ENCODE results near the gene FRK. TPM values are rescaled to one million over a fixed set of nuclear protein-coding genes. Genes with fewer than 3 reads are reported as not detected.

FRK gene
- total and polyA plus RNA-seq, 7 donors = 0.16 to 6.5 (median 0.71) TPM

DNA sequence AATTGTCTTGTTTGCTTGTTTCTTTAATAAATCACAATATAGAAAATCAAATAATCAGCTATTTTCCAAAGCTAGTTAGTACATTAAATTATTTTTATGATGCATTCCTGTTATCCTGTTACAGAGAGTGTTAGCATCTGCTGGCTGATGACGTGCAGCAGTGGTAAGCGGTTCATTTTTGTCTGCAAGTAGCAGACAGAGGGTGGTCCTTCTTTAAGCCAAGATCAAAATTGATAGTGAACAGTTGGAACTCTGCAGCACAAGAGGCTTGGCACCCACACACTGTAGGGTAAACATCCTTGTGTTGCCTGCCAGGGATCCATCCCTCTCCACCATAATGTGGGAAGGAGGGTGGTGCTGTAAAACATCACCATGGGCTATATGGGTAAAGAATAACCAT is 158.3 kb downstream of the FRK start:
- no peak for DNase-seq

DNA sequence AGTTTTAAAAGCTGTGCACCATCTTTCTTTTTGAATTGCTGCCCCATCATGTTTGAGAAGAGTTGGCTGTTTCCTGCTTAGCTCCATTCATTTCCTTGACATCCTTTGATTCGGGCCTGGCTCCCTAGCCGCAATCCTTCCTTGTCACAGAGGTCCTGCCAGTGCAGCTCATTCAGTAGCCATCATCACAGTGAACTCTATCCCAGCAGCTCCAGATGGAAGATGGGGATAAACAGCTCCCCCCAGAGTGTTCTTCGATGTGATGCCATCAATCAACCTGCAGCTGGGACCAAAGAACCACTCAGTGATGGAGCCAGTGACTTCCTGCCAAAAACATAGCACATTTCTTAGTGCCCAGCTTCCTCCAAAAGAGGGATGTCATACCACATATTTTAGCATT is 158.8 kb downstream of the FRK start:
- intact Hi-C loops (cut with DNase I) = no loop called here
- WGBS, 2 donors = 62 to 79% methylated on average over 3 of the region's 3 CpGs
- H3K9me3 ChIP-seq = no peaks in the 10 kb centered on the region
- no peak overlapping the region for H3K27ac ChIP-seq
- no peaks in the 10 kb centered on the region for H3K36me3 ChIP-seq
- no peak for TF ChIP-seq EP300 (IDR thresholded peaks at IDR 0.05)
- no peak for TF ChIP-seq POLR2A (IDR thresholded peaks at IDR 0.05)
- TF ChIP-seq, protein P1, sequence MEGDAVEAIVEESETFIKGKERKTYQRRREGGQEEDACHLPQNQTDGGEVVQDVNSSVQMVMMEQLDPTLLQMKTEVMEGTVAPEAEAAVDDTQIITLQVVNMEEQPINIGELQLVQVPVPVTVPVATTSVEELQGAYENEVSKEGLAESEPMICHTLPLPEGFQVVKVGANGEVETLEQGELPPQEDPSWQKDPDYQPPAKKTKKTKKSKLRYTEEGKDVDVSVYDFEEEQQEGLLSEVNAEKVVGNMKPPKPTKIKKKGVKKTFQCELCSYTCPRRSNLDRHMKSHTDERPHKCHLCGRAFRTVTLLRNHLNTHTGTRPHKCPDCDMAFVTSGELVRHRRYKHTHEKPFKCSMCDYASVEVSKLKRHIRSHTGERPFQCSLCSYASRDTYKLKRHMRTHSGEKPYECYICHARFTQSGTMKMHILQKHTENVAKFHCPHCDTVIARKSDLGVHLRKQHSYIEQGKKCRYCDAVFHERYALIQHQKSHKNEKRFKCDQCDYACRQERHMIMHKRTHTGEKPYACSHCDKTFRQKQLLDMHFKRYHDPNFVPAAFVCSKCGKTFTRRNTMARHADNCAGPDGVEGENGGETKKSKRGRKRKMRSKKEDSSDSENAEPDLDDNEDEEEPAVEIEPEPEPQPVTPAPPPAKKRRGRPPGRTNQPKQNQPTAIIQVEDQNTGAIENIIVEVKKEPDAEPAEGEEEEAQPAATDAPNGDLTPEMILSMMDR (IDR thresholded peaks at IDR 0.05) = no peak
- TF ChIP-seq POLR2AphosphoS5 (IDR thresholded peaks at IDR 0.05) = no peak
- no peak overlapping the region for H3K4me3 ChIP-seq
- no peak for DNase-seq
- no peaks in the 10 kb centered on the region for H3K27me3 ChIP-seq
- H3K4me1 ChIP-seq = peaks cover 0 to 5% (median 2%) of the 10 kb centered on the region in 4 donors

More for the DNA sequence above, 158.3 kb downstream of the FRK start:
- Histone ChIP-seq H3K27ac (no peak overlapping the region), H3K27me3 (no peaks in the 10 kb centered on the region), H3K9me3 (no peaks in the 10 kb centered on the region), H3K4me3 (no peak overlapping the region), H3K36me3 (no peaks in the 10 kb centered on the region), H3K4me1 (peaks cover 0 to 5% (median 2%) of the 10 kb centered on the region in 4 donors)
- intact Hi-C loops (cut with DNase I) = no loop called here
- 74 to 81% methylated on average over 2 of the region's 2 CpGs for WGBS, 2 donors
- TF ChIP-seq, protein P1 (IDR thresholded peaks at IDR 0.05) = no peak
- TF ChIP-seq POLR2A (IDR thresholded peaks at IDR 0.05) = no peak
- no peak for TF ChIP-seq POLR2AphosphoS5 (IDR thresholded peaks at IDR 0.05)
- TF ChIP-seq EP300 (IDR thresholded peaks at IDR 0.05) = no peak

DNA sequence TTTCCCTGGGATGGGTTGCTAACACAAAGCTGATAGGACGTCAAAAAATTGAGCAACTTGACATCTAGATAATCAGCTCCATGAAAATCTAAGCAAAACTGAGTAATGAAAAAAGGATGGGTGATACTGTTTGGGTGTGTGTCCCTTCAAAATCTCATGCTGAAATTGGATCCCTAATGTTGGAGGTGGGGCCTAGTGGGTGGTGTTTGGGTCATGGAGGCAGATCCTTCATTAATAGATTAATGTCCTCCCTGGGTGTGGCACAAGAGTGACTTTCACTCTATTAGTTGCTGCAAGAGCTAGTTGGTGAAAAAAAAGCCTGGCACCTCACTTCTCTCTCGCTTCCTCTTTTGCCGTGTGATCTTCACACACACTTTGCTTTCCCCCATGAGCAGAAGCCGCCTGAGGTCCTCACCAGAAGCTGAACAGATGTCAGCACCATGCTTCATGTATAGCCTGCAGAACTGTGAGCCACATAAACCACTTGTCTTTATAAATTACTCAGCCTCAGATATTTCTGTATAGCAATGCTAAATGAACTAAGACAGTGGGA is 160.9 kb downstream of the FRK start:
- H3K36me3 ChIP-seq = no peaks in the 10 kb centered on the region
- DNase-seq = no peak
- H3K4me3 ChIP-seq = no peak overlapping the region
- no peaks in the 10 kb centered on the region for H3K9me3 ChIP-seq
- WGBS, 2 donors = 74 to 82% methylated on average over 4 of the region's 4 CpGs
- H3K27me3 ChIP-seq = no peaks in the 10 kb centered on the region
- intact Hi-C loops (cut with DNase I) = loop anchor here (5.0 kb wide), 1 partner anchor 1153 kb away; no protein-coding TSS in a partner anchor
- H3K4me1 ChIP-seq = peaks cover 0 to 3% (median 0%) of the 10 kb centered on the region in 4 donors
- H3K27ac ChIP-seq = no peak overlapping the region
- TF ChIP-seq POLR2A (IDR thresholded peaks at IDR 0.05) (no peak), EP300 (IDR thresholded peaks at IDR 0.05) (no peak), POLR2AphosphoS5 (IDR thresholded peaks at IDR 0.05) (no peak)
- TF ChIP-seq, protein P1 (IDR thresholded peaks at IDR 0.05) = no peak

DNA sequence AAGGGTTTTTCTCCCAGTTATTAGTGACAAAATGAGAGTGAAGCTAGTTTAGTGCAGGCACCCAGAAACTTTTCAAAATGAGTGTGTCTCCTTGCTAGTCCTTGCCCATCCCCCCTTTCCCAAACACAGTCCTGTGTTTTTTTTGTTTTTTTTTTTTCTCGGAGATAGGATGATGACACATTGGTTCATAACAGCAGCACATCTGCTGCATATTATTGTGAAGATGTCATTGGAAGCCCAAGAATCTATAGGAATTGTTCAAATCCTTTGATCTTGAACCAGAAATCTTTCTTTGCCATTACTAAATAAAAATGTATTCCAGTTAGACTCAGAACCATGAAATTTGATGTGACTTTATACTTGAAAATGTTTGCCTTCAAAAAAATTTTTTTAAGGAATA is 162.4 kb downstream of the FRK start:
- TF ChIP-seq, protein P1 (IDR thresholded peaks at IDR 0.05) = no peak
- TF ChIP-seq POLR2AphosphoS5 (IDR thresholded peaks at IDR 0.05) (no peak), EP300 (IDR thresholded peaks at IDR 0.05) (no peak), POLR2A (IDR thresholded peaks at IDR 0.05) (no peak)
- intact Hi-C loops (cut with DNase I) = loop anchor here (5.0 kb wide), 1 partner anchor 1151 kb away; no protein-coding TSS in a partner anchor
- no peak overlapping the region for H3K27ac ChIP-seq
- H3K9me3 ChIP-seq = no peaks in the 10 kb centered on the region
- 27 to 61% methylated on average over 1 of the region's 1 CpG for WGBS, 2 donors
- H3K4me1 ChIP-seq = peaks cover 0 to 3% (median 0%) of the 10 kb centered on the region in 4 donors
- H3K27me3 ChIP-seq = no peaks in the 10 kb centered on the region
- no peaks in the 10 kb centered on the region for H3K36me3 ChIP-seq
- DNase-seq = no peak
- H3K4me3 ChIP-seq = no peak overlapping the region

All from sigmoid colon (tissue), 7 donors.